HepG2 (cell line): ENCODE data around the gene GSTM2. TPM values are rescaled to one million over a fixed set of nuclear protein-coding genes. Genes with fewer than 3 reads are reported as not detected.

Source experiments
- ATAC-seq: fragments of 200-7000 bp; cut with Tn5 transposase; 3 replicates; pipeline ENCODE4 v1.9.1; 2020; ENCODE audit warnings: mild to moderate bottlenecking, moderate library complexity
- BruUV-seq: library from RNA; stranded (reverse); fragments of 400-500 nt; replicated peaks from 2 replicates; lab custom pipeline; 2021; lab: Mats Ljungman, UMichigan
- CTCF ChIA-PET: fragments of 300-600 bp; formaldehyde crosslinking; extraction: SDS; loops from one replicate; lab custom pipeline; 2021; ENCODE audit warnings: low total read pairs, inconsistent platforms, low intra/inter-chr PET ratio; lab: Yijun Ruan, JAX
- POLR2A ChIA-PET: fragments of 350-600 bp; sonication (Branson Sonifier 250); formaldehyde crosslinking; loops from one replicate; lab custom pipeline; 2020; ENCODE audit warnings: antibody characterized with exemption, inconsistent platforms; lab: Yijun Ruan, JAX
- DNase-seq: peaks from one replicate; pipeline ENCODE4 v3.0.0-alpha.2; 2015; ENCODE audit warnings: low spot score
- FAIRE-seq: peaks from 3 replicates; lab custom pipeline; 2011; peaks lifted over from hg19 to GRCh38; lab: Jason Lieb, UNC
- H2AFZ ChIP-seq: one replicate; pipeline ENCODE4 v1.6.1; 2011; ENCODE audit warnings: low read length, inconsistent platforms
- H3K27ac ChIP-seq: fragments of 300-600 bp; 3 replicates; pipeline ENCODE4 v1.8.0; 2011; ENCODE audit warnings: mixed run types, mild to moderate bottlenecking, mixed read lengths, low read length, inconsistent platforms; ENCODE audit not compliant: insufficient read depth; ENCODE audit errors: extremely low read length
- H3K27me3 ChIP-seq, 2 experiments: fragments of 200-600 bp in 1 of 2; 2 replicates in 1 of 2; 3 replicates in 1 of 2; pipeline versions ENCODE4 v1.6.0 to v1.8.0; 2011; ENCODE audit warnings: low read length in 2 of 2, mild to moderate bottlenecking in 2 of 2, moderate library complexity in 2 of 2, inconsistent platforms in 1 of 2; ENCODE audit not compliant: insufficient read depth in 2 of 2, control insufficient read depth in 1 of 2
- H3K36me3 ChIP-seq, 2 experiments: fragments of 200-600 bp in 1 of 2; replicated peaks in 1 of 2; 2 replicates in 1 of 2; 3 replicates in 1 of 2; pipeline versions ENCODE4 v1.5.1 to v1.8.0; 2011; ENCODE audit warnings: low read length in 2 of 2, inconsistent platforms in 1 of 2; ENCODE audit not compliant: insufficient read depth in 2 of 2, control insufficient read depth in 1 of 2
- H3K4me1 ChIP-seq: 2 replicates; pipeline ENCODE4 v1.5.1; 2012; ENCODE audit warnings: low read length, inconsistent platforms; ENCODE audit not compliant: insufficient read depth
- H3K4me2 ChIP-seq: 2 replicates; pipeline ENCODE4 v1.6.0; 2011; ENCODE audit warnings: low read depth, low read length, inconsistent platforms
- H3K4me3 ChIP-seq, 3 experiments: fragments of 200-600 bp in 1 of 3; sonication (generic), shearing (Covaris generic) in 1 of 3; replicated peaks in 1 of 3; 2 replicates each; pipeline ENCODE4 v1.5.1; 2011 to 2016; ENCODE audit warnings: low read length in 3 of 3, inconsistent platforms in 2 of 3, low read depth in 2 of 3, mild to moderate bottlenecking in 2 of 3, control low read depth in 1 of 3, mixed read lengths in 1 of 3; ENCODE audit not compliant: insufficient read depth in 1 of 3
- H3K79me2 ChIP-seq: one replicate; pipeline ENCODE4 v1.6.1; 2011; ENCODE audit warnings: low read length, inconsistent platforms; ENCODE audit not compliant: insufficient read depth
- H3K9ac ChIP-seq: 2 replicates; pipeline ENCODE4 v1.6.0; 2011; ENCODE audit warnings: mild to moderate bottlenecking, low read depth, low read length, inconsistent platforms; ENCODE audit not compliant: insufficient read depth
- H3K9me3 ChIP-seq: 2 replicates; pipeline ENCODE4 v1.5.1; 2012; ENCODE audit warnings: mild to moderate bottlenecking, low read length
- H4K20me1 ChIP-seq: 2 replicates; pipeline ENCODE4 v1.6.0; 2011; ENCODE audit warnings: inconsistent platforms, mild to moderate bottlenecking, low read length, moderate library complexity; ENCODE audit not compliant: insufficient read depth
- HES4 ChIP-seq: sonication (generic); formaldehyde crosslinking; IDR thresholded peaks from 2 replicates; pipeline ENCODE4 v1.9.0; 2021; ENCODE audit warnings: mild to moderate bottlenecking, missing genetic modification reagents, borderline replicate concordance
- MAFG ChIP-seq: sonication (generic); formaldehyde crosslinking; IDR thresholded peaks from 2 replicates; pipeline ENCODE4 v1.5.1; 2020; ENCODE audit warnings: mild to moderate bottlenecking, missing genetic modification reagents
- MED1 ChIP-seq: sonication (generic); formaldehyde crosslinking; IDR thresholded peaks from 2 replicates; pipeline ENCODE4 v1.4.0; 2020; ENCODE audit warnings: missing genetic modification reagents
- NFRKB ChIP-seq: fragments of 450-650 bp; IDR thresholded peaks from 2 replicates; pipeline ENCODE4 v1.6.1; 2017
- ZBTB3 ChIP-seq: sonication (generic); formaldehyde crosslinking; IDR thresholded peaks from 2 replicates; pipeline ENCODE4 v1.4.0; 2020; ENCODE audit warnings: low read depth, mild to moderate bottlenecking, moderate library complexity, missing genetic modification reagents, borderline replicate concordance
- ZNF121 ChIP-seq: sonication (generic); formaldehyde crosslinking; IDR thresholded peaks from 2 replicates; pipeline ENCODE4 v1.5.0; 2020; ENCODE audit warnings: mild to moderate bottlenecking, missing genetic modification reagents
- ZNF263 ChIP-seq: sonication (generic); formaldehyde crosslinking; IDR thresholded peaks from 2 replicates; pipeline ENCODE4 v1.4.0; 2020; ENCODE audit warnings: missing genetic modification reagents
- ZNF350 ChIP-seq: sonication (generic); formaldehyde crosslinking; IDR thresholded peaks from 2 replicates; pipeline ENCODE4 v1.4.0; 2020; ENCODE audit warnings: mild to moderate bottlenecking, low read depth, missing genetic modification reagents, borderline replicate concordance
- ZNF501 ChIP-seq: sonication (generic); formaldehyde crosslinking; IDR thresholded peaks from 2 replicates; pipeline ENCODE4 v1.5.1; 2020; ENCODE audit warnings: mild to moderate bottlenecking, moderate library complexity, missing genetic modification reagents
- ZNF777 ChIP-seq: sonication (generic); formaldehyde crosslinking; IDR thresholded peaks from 2 replicates; pipeline ENCODE4 v1.4.0; 2020; ENCODE audit warnings: missing genetic modification reagents
- ZNF792 ChIP-seq: IDR thresholded peaks from 2 replicates; pipeline ENCODE4 v1.6.1; 2016
- WGBS: methylation state at CpG from one replicate; pipeline ENCODE4 v1.1.6; 2017; ENCODE audit warnings: low lambda C conversion rate; 5-methylcytosine and 5-hydroxymethylcytosine counted together
- in situ Hi-C: cut with HindIII; loops from 2 replicates; pipeline ENCODE4 v1.10.0; 2017; ENCODE audit warnings: low pct_unique_long_range_greater_than_20kb; ENCODE audit not compliant: extremely low pct_ligation_motif_present
- intact Hi-C: fragments of 100-400 bp; cut with micrococcal nuclease; formaldehyde crosslinking; loops from one replicate; pipeline ENCODE4 v1.10.0; 2022; ENCODE audit not compliant: unreplicated experiment
- polyA plus RNA-seq, 8 experiments: library from polyadenylated mRNA; depleted of rRNA in 3 of 8; stranded (reverse) in 7 of 8; unstranded in 1 of 8; fragments of >200 nt; fragmentation: Illumina TruSeq in 4 of 8; extraction: Trizol in 4 of 8; gene quantifications; 2 replicates each; pipeline versions ENCODE4 v1.2.1 to v1.2.3, GENCODE V29; 2011 to 2016; ENCODE audit warnings: low read depth in 4 of 8, missing spikeins in 1 of 8, mixed read lengths in 1 of 8; ENCODE audit not compliant: insufficient read depth in 1 of 8
- total RNA-seq, 5 experiments: library from RNA; depleted of rRNA; stranded (reverse); fragments of >200 nt; fragmentation: Illumina TruSeq; extraction: Trizol; gene quantifications; 2 replicates each; pipeline ENCODE4 v1.2.3, GENCODE V29; 2016; ENCODE audit warnings: low read depth in 1 of 5
- TF ChIP-seq, protein P1 (sequence below): sonication (generic); formaldehyde crosslinking; conservative IDR thresholded peaks from 2 replicates; pipeline ENCODE4 v1.8.0; 2022; ENCODE audit warnings: low read depth, missing genetic modification reagents
- TF ChIP-seq, protein P2 (sequence below), 2 experiments: sonication (generic) in 1 of 2; formaldehyde crosslinking in 1 of 2; IDR thresholded peaks; 2 replicates each; pipeline versions ENCODE4 v1.6.1 to v1.9.0; 2014 to 2022; ENCODE audit warnings: antibody characterized with exemption in 1 of 2, borderline replicate concordance in 1 of 2, inconsistent platforms in 1 of 2, low read depth in 1 of 2, missing genetic modification reagents in 1 of 2
- TF ChIP-seq, protein P3 (sequence below): sonication (generic); formaldehyde crosslinking; IDR thresholded peaks from 2 replicates; pipeline ENCODE4 v1.8.0; 2022; ENCODE audit warnings: missing genetic modification reagents, mild to moderate bottlenecking, moderate library complexity, borderline replicate concordance

GSTM2 gene
- total and polyA plus RNA-seq, 2 of the 13 experiments (the other 11 are each of a cell fraction or from before 2014, with no cell fraction given): 7.0 to 15.0 TPM

- POLR2A ChIA-PET: no interaction called here
- Histone ChIP-seq H2AFZ (no peak overlapping the region), H3K9ac (no peak overlapping the region), H3K27ac (no peak overlapping the region), H3K27me3 (no peaks in the 10 kb centered on the region), H3K4me3 (no peak overlapping the region), H3K79me2 (peaks cover 21% of the 10 kb centered on the region), H4K20me1 (peaks cover 20% of the 10 kb centered on the region), H3K9me3 (no peaks in the 10 kb centered on the region), H3K4me2 (no peak overlapping the region), H3K36me3 (peaks cover 47 to 69% of the 10 kb centered on the region in 2 experiments), H3K4me1 (peaks cover 8% of the 10 kb centered on the region)
- WGBS: 96% methylated on average over 17 of the region's 23 CpGs
- in situ Hi-C loops: no loop called here
- ATAC-seq (no peak), FAIRE-seq (no peak), DNase-seq (no peak)
- TF ChIP-seq ZNF501 (CRISPR knock-in tag): no peak
- no peak for TF ChIP-seq ZBTB3 (CRISPR knock-in tag)
- TF ChIP-seq, protein P1, sequence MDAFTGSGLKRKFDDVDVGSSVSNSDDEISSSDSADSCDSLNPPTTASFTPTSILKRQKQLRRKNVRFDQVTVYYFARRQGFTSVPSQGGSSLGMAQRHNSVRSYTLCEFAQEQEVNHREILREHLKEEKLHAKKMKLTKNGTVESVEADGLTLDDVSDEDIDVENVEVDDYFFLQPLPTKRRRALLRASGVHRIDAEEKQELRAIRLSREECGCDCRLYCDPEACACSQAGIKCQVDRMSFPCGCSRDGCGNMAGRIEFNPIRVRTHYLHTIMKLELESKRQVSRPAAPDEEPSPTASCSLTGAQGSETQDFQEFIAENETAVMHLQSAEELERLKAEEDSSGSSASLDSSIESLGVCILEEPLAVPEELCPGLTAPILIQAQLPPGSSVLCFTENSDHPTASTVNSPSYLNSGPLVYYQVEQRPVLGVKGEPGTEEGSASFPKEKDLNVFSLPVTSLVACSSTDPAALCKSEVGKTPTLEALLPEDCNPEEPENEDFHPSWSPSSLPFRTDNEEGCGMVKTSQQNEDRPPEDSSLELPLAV (CRISPR knock-in tag): no peak
- TF ChIP-seq NFRKB: no peak
- TF ChIP-seq ZNF777 (CRISPR knock-in tag): no peak
- TF ChIP-seq ZNF792 (CRISPR knock-in tag): no peak
- no peak for TF ChIP-seq MAFG (CRISPR knock-in tag)
- TF ChIP-seq HES4 (CRISPR knock-in tag): no peak
- TF ChIP-seq ZNF263 (CRISPR knock-in tag): no peak
- TF ChIP-seq ZNF350 (CRISPR knock-in tag): no peak
- TF ChIP-seq, protein P2, sequence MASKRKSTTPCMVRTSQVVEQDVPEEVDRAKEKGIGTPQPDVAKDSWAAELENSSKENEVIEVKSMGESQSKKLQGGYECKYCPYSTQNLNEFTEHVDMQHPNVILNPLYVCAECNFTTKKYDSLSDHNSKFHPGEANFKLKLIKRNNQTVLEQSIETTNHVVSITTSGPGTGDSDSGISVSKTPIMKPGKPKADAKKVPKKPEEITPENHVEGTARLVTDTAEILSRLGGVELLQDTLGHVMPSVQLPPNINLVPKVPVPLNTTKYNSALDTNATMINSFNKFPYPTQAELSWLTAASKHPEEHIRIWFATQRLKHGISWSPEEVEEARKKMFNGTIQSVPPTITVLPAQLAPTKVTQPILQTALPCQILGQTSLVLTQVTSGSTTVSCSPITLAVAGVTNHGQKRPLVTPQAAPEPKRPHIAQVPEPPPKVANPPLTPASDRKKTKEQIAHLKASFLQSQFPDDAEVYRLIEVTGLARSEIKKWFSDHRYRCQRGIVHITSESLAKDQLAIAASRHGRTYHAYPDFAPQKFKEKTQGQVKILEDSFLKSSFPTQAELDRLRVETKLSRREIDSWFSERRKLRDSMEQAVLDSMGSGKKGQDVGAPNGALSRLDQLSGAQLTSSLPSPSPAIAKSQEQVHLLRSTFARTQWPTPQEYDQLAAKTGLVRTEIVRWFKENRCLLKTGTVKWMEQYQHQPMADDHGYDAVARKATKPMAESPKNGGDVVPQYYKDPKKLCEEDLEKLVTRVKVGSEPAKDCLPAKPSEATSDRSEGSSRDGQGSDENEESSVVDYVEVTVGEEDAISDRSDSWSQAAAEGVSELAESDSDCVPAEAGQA (IDR thresholded peaks at IDR 0.05; ENCODE audit: low read depth): no peak
- TF ChIP-seq, protein P2 (CRISPR knock-in tag; IDR thresholded peaks at IDR 0.05; ENCODE audit: borderline replicate concordance): no peak
- TF ChIP-seq MED1 (CRISPR knock-in tag): no peak
- TF ChIP-seq, protein P3, sequence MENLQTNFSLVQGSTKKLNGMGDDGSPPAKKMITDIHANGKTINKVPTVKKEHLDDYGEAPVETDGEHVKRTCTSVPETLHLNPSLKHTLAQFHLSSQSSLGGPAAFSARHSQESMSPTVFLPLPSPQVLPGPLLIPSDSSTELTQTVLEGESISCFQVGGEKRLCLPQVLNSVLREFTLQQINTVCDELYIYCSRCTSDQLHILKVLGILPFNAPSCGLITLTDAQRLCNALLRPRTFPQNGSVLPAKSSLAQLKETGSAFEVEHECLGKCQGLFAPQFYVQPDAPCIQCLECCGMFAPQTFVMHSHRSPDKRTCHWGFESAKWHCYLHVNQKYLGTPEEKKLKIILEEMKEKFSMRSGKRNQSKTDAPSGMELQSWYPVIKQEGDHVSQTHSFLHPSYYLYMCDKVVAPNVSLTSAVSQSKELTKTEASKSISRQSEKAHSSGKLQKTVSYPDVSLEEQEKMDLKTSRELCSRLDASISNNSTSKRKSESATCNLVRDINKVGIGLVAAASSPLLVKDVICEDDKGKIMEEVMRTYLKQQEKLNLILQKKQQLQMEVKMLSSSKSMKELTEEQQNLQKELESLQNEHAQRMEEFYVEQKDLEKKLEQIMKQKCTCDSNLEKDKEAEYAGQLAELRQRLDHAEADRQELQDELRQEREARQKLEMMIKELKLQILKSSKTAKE (CRISPR knock-in tag): no peak
- no peak for TF ChIP-seq ZNF121
- CTCF ChIA-PET: no interaction called here
- intact Hi-C loops: no loop called here
- no TSS peak for BruUV-seq
Observed at GRCh38 chr1:109627692-109628399, 40.0 kb upstream of the GSTM2 start.
